Right ventricle myocardium superior (tissue), 1 donor: ENCODE results near the gene CCDC112. TPM values are rescaled to one million over a fixed set of nuclear protein-coding genes. Genes with fewer than 3 reads are reported as not detected.

Experiments
- ATAC-seq: fragments of 200-7000 bp; cut with Tn5 transposase; one replicate; pipeline ENCODE4 v1.9.1; 2020; ENCODE audit warnings: mild to moderate bottlenecking; ENCODE audit not compliant: poor library complexity
- DNase-seq: peaks from one replicate; pipeline ENCODE4 v3.0.0-alpha.2; 2020
- intact Hi-C: fragments of 100-400 bp; cut with DNase I; formaldehyde crosslinking; loops from one replicate; pipeline ENCODE4 v1.11.2; 2022
- total RNA-seq: library from RNA; stranded (reverse); fragmentation: NEBNext Ultra II Directional; extraction: Animal tissue kit (Norgen Biotek cat#: 25700); gene quantifications from one replicate; pipeline ENCODE4 v1.2.1, GENCODE V29; 2021
- donor health status: DM: no; HTN: yes; CAD: no; lungs with severe emphysema.

Gene CCDC112
- total RNA-seq, 1 donor from 2014 or later: 4.4 TPM

DNA sequence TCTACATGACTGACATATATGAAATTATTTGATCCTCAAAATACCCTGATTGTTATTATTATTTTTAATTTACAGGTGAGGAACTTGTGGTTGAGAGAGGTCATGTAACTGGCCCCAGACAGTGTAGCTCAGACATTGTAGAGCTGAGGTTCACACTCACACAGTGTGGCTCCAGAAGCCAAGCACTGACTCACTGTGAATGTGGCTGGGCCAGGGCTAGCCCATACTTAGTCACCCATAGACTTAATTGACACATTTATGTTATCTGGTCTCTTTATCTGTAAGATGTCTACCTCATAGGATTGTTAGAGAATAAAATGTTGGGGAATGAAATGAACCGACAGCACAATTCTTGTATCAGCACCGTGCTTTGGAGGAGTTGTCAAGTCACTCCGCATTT lies 24.9 kb upstream of the CCDC112 start:
- DNase-seq (no peak), ATAC-seq (no peak)
- intact Hi-C loops: no loop called here

DNA sequence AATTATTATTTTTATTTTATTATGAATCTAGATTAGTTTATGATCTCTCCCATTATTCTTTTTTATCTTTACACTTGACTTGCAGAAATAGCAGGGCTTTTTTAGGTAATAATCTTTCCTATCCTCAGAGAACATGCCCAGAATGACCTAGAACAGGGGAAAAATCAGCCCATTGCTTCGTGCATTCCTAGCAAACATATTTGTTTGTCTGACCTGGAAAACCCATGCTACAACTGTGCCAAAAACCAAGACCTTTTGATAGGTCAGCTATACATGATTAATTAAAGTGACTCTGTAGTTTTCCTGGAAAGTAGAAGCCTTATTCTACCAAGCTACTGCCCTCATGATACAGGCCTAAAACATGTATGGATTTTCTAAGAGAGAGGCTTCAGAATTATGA lies 24.1 kb upstream of the CCDC112 start:
- intact Hi-C loops: no loop called here
- ATAC-seq (no peak), DNase-seq (no peak)

DNA sequence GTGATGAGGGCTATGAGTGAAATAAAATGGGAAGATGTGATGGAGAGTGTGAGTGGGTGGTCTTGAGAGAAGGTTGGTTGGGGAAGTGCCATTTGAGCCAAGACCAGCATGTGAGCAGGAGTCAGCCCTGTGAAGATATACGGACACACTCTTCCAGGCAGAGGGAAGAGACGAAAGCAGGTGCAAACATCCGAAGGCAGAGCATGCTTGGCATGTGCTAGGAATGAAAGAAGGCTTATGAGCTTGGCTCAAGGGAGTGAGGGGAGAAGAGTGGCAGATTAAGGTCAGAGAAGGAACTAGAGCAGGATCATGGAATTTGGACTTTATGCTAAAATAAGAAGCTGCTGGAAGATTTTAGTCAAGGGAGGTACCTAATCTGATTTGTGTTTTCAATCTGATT lies 23.6 kb upstream of the CCDC112 start:
- ATAC-seq (no peak), DNase-seq (no peak)
- intact Hi-C loops: no loop called here

DNA sequence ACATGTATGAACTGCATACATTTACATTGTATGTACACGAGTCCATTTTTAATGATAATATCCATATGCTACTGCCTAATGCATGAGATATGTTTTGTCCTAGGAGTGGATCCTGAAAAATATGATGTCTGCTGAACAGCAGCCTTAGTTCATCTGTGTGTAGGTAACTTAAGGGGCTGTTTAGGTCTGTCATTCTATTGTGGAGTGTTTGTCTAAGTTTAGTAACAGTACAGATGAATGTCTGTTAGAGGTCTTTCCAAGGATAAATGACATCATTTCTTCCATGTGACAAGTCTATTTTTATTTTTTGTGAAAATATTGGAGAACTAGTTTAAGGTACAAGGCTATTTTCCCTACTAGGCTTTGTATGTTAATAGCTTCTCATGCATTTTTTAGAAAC lies 22.6 kb upstream of the CCDC112 start:
- ATAC-seq (peak; percentile 73), DNase-seq (no peak)
- intact Hi-C loops: loop anchor here (5.0 kb wide), 1 partner anchor 253 kb away; no protein-coding TSS in a partner anchor

DNA sequence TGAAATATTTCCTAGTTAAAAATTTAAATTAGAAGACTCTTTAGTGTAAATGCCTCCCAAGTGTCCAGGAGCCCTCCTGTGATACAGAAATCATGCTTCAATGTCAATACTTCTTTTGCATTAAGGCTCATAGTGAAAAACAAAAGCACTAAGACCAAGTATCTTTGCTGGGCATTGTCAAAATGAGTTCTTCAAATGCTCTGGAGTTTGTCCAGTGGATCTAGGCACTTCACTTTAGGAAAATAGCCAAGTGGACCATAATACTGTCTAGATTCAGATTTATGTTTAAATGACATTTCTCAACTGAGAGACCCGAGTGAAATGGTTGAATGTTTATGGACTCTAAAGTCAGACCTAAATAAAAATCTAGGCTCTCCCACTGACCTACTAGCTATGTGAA lies 21.3 kb upstream of the CCDC112 start:
- peak; percentile 35 for ATAC-seq
- intact Hi-C loops: loop anchor here (5.0 kb wide), 1 partner anchor 255 kb away; no protein-coding TSS in a partner anchor
- DNase-seq: no peak

DNA sequence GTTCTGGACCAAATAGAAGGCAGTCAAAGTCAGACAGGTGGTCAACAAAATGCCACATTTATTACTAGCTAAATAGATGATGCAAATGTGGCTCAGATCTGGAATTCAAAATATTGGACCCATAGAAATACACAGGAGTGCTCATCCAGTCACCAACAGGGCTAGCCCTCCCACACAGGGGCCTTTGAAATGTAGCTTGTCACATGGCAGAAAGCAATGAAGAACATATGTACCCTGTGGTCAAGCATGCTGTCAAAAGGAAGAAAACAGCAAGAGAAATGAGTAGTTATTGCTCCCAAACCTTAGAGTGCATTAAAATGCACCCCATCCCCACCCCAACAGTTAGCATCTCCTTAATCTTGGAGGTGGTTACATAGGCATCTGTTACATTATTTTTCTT lies 20.9 kb upstream of the CCDC112 start:
- intact Hi-C loops: loop anchor here (5.0 kb wide), 1 partner anchor 255 kb away; no protein-coding TSS in a partner anchor
- DNase-seq: no peak
- ATAC-seq: no peak

DNA sequence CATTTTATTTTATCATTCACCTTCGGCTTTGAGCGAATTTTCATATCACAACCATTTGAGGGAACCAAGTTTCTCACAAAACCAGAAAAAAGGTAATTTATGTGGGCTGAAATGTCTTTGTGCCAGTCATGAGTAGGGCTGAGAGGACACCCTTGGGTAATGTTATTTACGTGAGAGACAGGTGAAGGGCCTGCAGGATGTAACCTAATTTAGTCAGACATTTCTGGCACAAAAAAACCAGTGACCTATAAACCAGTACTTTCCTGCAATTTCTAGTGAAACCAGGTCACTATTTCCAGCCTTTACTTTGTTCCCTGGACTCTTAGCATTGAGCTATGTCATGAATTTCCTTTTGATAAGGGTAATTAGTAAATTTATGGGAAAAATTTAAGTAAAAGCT lies 17.2 kb upstream of the CCDC112 start:
- DNase-seq (no peak), ATAC-seq (no peak)
- intact Hi-C loops: loop anchor here (5.0 kb wide), 1 partner anchor 274 kb away; no protein-coding TSS in a partner anchor

DNA sequence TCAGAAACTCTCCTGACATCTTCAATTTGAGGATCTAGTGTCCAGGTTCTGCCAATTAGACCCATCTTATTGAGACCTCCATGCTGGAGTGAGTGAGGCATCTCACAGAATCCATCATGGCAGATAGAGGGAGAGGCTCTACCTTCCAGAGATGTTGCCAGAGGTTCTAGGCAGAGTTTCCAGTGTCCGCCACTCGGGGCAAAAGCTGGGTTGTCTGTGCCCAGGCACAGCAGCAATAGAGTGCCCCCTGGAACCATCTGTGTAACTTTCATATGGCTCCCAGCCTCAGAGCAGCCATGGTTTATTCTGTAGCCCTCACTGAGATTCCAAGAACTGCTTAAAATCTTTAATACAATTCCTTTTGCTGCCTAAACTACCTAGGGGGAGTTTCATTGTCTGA lies 16.6 kb upstream of the CCDC112 start:
- intact Hi-C loops: loop anchor here (5.0 kb wide), 1 partner anchor 274 kb away; no protein-coding TSS in a partner anchor
- no peak for DNase-seq
- ATAC-seq: no peak

DNA sequence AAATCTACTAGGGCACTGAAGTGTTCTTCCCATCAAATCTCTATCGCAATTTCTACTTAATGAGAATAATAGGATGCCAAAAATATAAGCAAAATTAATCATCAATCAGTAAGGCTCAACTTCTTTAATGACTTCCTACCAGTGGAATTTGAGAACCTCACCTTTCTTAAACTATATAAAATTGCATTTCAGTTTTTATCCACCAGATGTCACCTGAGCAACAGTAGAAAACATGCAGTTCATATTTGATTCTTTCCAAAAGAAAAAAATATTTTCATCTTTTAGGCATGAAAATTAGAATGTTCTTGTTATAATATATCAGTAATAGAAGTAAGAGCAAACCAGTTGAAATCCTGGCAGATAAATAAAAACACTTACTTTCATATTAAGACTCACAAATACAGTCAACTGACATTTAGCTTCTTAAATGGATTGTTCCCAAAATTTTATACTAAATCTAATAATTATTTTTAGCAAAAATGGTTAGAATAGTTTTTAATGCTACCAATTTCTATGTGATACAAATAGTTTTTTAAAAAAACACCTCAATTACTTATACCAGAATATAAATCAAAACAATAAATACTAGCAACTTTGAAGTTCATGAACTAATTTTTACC lies 13.4 kb upstream of the CCDC112 start:
- ATAC-seq (peak; percentile 66), DNase-seq (no peak)
- intact Hi-C loops: loop anchor here (5.0 kb wide), 1 partner anchor 277 kb away; no protein-coding TSS in a partner anchor

DNA sequence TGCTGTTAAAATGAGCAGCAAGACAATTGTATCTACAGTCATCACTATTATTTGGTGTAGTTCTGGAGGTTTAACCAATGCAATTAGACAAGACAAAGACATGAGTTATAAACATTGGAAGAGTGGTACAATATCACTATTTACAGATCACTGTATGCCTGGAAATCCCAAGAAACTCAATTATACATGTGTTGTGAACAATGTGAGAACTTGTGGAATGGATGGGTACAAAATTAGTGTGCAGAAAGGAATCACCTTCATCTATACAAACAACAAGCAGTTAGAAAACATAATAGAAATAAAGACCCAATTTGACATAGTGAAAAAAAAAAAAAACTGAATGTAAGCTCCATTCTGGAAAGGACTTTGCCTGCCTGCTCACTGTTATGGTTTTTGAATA lies 12.4 kb upstream of the CCDC112 start:
- no peak for DNase-seq
- no peak for ATAC-seq
- intact Hi-C loops: no loop called here

DNA sequence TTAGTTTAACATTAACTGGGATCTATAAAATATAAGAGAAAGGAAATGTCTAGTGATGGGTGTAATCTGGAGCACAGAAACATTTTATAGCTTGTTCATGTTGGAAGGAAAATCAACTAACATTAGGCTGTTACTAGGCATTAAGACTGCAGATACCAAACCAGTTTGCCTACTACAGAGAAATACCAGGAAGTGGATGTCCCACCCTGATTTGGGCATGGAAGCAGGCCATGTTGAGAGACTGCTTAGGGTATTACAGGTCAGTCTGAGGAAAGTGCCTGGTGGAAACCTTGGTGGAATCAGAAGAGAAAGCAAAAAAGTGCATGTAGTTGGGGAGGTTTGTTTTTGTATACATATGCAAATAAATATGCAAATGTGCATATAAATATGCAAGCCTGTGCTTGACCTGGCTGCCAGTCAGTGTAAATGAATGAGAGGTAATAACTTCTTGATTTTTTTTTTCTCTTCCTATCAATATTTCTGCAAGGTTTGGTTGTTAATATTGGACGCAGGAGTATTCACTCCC lies 9.6 kb upstream of the CCDC112 start:
- ATAC-seq: no peak
- DNase-seq: no peak
- intact Hi-C loops: no loop called here

DNA sequence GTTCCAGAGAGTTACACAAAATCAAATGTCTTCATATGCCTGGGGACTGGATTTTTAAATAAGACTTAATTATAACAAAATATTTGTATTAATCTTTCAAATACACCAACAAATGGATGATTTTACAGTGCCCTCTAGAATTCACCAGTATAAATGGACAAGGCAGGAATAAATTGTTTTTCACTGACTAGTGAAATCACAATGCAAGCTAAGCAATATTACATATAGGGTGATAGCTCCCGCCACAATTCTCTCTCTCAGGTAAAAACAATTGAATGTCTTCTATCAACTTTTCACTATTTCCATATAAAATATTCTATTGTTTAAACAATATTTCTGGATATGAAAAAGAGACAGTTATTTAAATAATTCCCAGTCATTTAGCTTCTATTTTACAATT lies 8.0 kb upstream of the CCDC112 start:
- intact Hi-C loops: no loop called here
- no peak for ATAC-seq
- DNase-seq: no peak

DNA sequence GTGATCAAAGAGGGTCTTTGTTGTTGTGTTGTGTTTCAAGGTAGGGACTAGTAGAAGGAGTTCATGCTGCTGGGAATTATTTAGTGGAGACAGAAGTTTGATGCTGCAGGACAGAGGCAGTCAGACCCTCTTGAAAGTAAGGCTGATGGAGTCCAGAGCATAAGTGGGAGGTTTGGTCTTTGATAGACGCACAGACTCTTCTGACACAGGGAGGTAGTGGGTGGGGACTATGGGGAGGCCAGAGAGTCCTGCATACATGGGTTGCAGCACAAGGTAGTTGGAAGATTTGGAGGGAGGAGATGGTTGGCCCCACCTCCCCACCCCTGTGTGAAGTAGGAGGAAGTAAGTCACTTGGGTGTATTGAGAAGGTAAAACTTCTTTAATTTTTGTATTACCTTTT lies 2.4 kb upstream of the CCDC112 start:
- DNase-seq (no peak), ATAC-seq (no peak)
- intact Hi-C loops: loop anchor here (10.0 kb wide), 1 partner anchor 536 kb away; no protein-coding TSS in a partner anchor

DNA sequence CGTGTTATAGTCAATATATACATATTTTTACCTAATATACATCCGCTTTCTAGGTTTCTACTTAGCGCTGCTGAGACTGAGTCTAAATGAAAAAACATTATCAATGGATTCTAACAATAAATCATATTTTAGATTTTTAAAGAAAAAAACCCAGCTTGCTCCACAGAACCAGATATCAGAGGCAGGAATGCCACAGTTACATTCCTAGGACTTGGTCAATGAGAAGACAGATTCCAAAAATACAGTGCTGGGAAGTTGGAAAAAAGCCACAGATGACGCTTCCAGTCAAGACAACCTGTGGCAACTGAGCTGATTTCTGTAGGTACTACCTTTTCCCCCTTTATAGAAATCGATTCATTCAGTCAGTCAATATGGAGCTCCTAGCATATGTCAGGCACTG lies 577 bp upstream of the CCDC112 start:
- ATAC-seq (no peak), DNase-seq (no peak)
- intact Hi-C loops: loop anchor here (10.0 kb wide), 1 partner anchor 538 kb away; no protein-coding TSS in a partner anchor

DNA sequence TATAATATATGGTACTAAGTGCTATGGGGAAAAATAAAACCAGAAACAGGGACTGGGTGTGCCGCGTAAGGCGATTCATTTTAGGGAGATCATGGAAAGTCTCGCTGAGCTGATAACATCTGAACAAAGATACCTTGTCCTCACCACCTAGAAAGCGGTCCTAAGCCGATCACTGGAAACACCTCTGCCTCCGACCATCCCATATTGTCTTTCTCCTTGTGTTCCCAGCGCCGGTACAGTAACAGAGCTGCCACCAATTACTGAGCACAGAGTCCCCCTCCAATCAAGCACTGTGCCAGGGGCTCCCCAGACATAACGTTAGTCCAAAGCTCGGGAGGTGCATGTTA lies 704 bp downstream of the CCDC112 start:
- intact Hi-C loops: loop anchor here (10.0 kb wide), 1 partner anchor 539 kb away; no protein-coding TSS in a partner anchor
- ATAC-seq: peak; percentile 38
- no peak for DNase-seq

DNA sequence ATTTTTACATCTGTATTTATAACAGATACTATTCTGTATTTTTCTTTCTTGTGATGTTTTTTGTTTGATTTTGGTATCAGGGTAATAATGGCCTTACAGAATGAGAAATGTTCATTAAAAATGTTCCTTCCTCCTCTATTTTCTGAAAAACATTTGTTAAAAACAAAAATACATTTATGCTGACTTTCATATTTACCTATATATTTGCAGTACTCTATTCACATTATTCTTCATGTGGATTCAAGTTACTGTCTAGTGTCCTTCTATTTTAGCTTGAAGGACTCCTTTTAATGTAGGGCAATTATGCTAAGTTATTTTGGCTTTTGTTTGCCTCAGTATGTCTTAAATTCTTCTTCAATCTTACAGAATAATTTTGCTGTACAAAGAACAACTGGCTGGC lies 5.1 kb downstream of the CCDC112 start:
- intact Hi-C loops: loop anchor here (10.0 kb wide), 1 partner anchor 543 kb away; no protein-coding TSS in a partner anchor
- DNase-seq (no peak), ATAC-seq (no peak)

DNA sequence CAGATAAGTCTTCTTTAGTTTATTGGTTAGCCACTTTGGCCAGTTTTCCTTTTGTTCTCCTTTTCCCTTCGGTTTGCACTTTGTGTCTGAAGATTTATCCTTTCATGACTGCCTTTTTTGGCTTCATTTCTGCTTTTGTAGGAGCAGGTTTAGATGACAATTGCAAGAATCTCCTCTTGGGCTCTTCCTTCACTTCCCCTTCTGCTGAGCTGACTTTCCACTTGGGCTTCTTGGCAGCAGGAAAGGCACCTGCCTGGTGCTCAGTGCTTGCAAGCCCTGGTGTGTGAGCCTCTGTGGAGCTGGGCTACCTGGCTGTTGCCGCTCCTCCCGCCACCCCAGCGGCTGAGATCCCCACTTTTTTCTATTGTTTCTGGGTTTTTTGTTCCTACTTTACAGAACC lies 7.3 kb downstream of the CCDC112 start:
- DNase-seq: no peak
- no peak for ATAC-seq

DNA sequence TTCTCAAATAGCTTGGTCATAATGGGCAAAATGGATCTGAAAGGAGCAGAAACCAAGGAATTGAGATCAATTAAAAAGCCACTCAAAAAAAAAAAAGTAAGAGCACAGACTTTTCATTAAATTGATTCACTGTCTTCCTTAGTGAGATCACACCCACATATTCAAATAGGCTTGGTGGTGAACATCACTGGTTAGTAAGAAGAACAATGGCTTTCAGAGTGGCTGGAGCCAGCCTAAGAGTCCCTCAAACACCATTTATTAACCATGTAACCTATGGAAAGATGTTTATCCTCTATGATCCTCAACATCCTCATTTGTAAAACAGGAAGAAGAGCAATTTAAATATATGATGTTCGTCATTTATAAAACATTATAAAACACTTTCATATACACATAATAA lies 12.4 kb downstream of the CCDC112 start:
- DNase-seq (no peak), ATAC-seq (no peak)
- intact Hi-C loops: no loop called here

More for the DNA sequence above, 7.3 kb downstream of the CCDC112 start:
- intact Hi-C loops: no loop called here

DNA sequence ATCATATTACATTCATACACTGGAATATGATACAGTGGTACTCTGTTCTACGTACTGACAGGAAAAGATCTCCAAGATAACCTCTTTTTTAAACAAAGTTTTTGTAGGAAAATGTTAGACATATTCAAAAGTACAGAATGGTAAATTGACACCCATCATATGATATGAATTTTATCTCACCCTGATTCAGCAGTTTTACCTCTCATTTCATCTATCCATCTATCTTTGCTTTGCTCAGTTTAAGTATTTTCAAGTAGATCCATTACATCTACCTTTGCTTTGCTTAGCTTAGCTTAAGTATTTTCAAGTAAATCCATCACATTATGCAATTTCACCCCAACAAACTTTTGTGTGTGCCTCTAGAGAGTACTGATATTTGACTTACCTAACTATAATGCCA lies 14.3 kb downstream of the CCDC112 start:
- no peak for ATAC-seq
- DNase-seq: no peak
- intact Hi-C loops: no loop called here

DNA sequence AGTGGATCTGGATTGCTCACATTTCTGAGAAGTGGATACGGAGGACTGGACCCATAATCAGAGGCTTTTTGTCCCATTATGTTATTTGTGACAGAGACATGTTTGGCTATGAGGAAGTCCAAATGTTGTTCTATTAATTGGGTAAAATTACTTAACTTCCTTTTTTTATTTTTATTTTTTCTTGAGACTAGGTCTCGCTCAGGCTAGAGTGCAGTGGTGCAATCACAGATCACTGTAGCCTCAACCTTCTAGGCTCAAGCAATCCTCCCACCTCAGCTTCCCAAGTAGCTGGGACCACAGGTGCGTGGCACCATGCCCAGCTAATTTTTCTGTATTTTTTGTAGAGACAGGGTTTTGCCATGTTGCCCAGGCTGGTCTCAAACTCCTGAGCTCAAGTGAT lies 21.9 kb downstream of the CCDC112 start:
- ATAC-seq (no peak), DNase-seq (no peak)
- intact Hi-C loops: no loop called here
